Measurements from ENCODE around the gene CTXND1. TPM values are rescaled to one million over a fixed set of nuclear protein-coding genes. Genes with fewer than 3 reads are reported as not detected.

The CTXND1 gene
- total RNA-seq, 2 donors from 2014 or later = 0.04 TPM; not detected in 1

DNA sequence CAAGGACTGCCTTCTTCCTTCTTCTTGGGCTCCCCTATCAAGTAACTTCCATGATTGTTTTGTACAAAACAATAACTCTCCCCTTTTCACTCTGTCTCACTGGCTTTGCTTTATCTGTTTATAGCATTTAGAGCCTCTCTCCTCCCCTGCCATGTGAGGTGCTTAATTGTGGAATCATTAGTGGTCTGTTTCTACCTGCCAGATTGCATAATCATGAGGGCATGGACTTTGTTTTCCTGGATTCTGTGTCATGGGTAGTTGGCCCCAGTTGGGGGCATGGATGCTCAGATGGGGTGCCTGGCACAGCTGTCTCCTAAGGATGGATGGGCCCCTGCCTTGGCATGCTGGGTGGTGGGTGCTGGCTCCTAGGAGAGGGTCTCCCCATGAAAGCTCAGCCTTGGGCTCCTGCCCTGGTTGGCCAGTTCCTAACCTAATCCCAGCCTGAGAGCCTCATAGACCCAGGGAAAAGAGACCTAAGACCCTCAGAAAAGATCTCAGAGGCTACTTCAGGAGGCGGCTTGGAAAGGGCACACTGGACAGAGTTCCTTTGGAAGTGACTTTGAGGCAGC lies 8.0 kb upstream of the CTXND1 start:
- H3K4me3 Mint-ChIP-seq = no peak overlapping the region
- H3K9ac ChIP-seq (ENCODE audit: extremely low read depth, low read length, poor library complexity, severe bottlenecking) = no peak overlapping the region
- H3K4me1 ChIP-seq (ENCODE audit: control insufficient read depth, insufficient read depth, low read length) = no peaks in the 10 kb centered on the region
- no peaks in the 10 kb centered on the region for H3K9me3 Mint-ChIP-seq
- peak; percentile 31 for DNase-seq
- no peak overlapping the region for H3K27ac ChIP-seq (ENCODE audit: low read depth, low read length)
- no peak overlapping the region for H3K27ac Mint-ChIP-seq
- H3K36me3 ChIP-seq (ENCODE audit: control insufficient read depth, insufficient read depth, low read length) = no peaks in the 10 kb centered on the region
- no peak overlapping the region for H3K4me3 ChIP-seq (ENCODE audit: low read length)
- H3K9me3 ChIP-seq (ENCODE audit: control insufficient read depth, low read length) = no peaks in the 10 kb centered on the region
- TF ChIP-seq CTCF (conservative IDR thresholded peaks at IDR 0.05) = no peak
- no peaks in the 10 kb centered on the region for H3K4me1 Mint-ChIP-seq
- no peaks in the 10 kb centered on the region for H3K36me3 Mint-ChIP-seq (ENCODE audit: low read depth)
- H3K27me3 ChIP-seq (ENCODE audit: control insufficient read depth, insufficient read depth, low read length, poor library complexity, severe bottlenecking) = peaks cover 86% of the 10 kb centered on the region
- H3K27me3 Mint-ChIP-seq (ENCODE audit: insufficient read depth) = peaks cover 47% of the 10 kb centered on the region
- 83 to 90% methylated on average over 1 of the region's 1 CpG for WGBS, 2 experiments (ENCODE audit: insufficient coverage in 1 of 2, insufficient read length in 1 of 2)

GRCh38 chr15:80251428-80252120 lies 439 bp downstream of the CTXND1 start:
- Histone ChIP-seq H3K27ac (ENCODE audit: low read depth, low read length) (no peak overlapping the region), H3K9ac (ENCODE audit: extremely low read depth, low read length, poor library complexity, severe bottlenecking) (no peak overlapping the region), H3K36me3 (ENCODE audit: control insufficient read depth, insufficient read depth, low read length) (no peaks in the 10 kb centered on the region), H3K27me3 (ENCODE audit: control insufficient read depth, insufficient read depth, low read length, poor library complexity, severe bottlenecking) (peaks cover 72% of the 10 kb centered on the region), H3K4me1 (ENCODE audit: control insufficient read depth, insufficient read depth, low read length) (peaks cover 5% of the 10 kb centered on the region), H3K9me3 (ENCODE audit: control insufficient read depth, low read length) (no peaks in the 10 kb centered on the region), H3K4me3 (ENCODE audit: low read length) (peak overlapping the region; percentile 79)
- no peak for TF ChIP-seq CTCF (conservative IDR thresholded peaks at IDR 0.05)
- H3K27ac Mint-ChIP-seq = no peak overlapping the region
- H3K36me3 Mint-ChIP-seq (ENCODE audit: low read depth) = no peaks in the 10 kb centered on the region
- no peaks in the 10 kb centered on the region for H3K9me3 Mint-ChIP-seq
- DNase-seq = peak; percentile 74
- H3K4me3 Mint-ChIP-seq = peak overlapping the region; percentile 46
- H3K4me1 Mint-ChIP-seq = peaks cover 16% of the 10 kb centered on the region
- peaks cover 64% of the 10 kb centered on the region for H3K27me3 Mint-ChIP-seq (ENCODE audit: insufficient read depth)
- 2 to 10% methylated on average over 4 to 79 of the region's 79 CpGs for WGBS, 2 experiments (ENCODE audit: insufficient coverage in 1 of 2, insufficient read length in 1 of 2)

- no peaks in the 10 kb centered on the region for H3K9me3 Mint-ChIP-seq
- H3K4me3 Mint-ChIP-seq = peak overlapping the region; percentile 46
- no peak overlapping the region for H3K27ac Mint-ChIP-seq
- peaks cover 59% of the 10 kb centered on the region for H3K27me3 Mint-ChIP-seq (ENCODE audit: insufficient read depth)
- no peak for TF ChIP-seq CTCF (conservative IDR thresholded peaks at IDR 0.05)
- no peaks in the 10 kb centered on the region for H3K9me3 ChIP-seq (ENCODE audit: control insufficient read depth, low read length)
- peaks cover 5% of the 10 kb centered on the region for H3K4me1 ChIP-seq (ENCODE audit: control insufficient read depth, insufficient read depth, low read length)
- DNase-seq = no peak
- H3K27ac ChIP-seq (ENCODE audit: low read depth, low read length) = no peak overlapping the region
- no peaks in the 10 kb centered on the region for H3K36me3 Mint-ChIP-seq (ENCODE audit: low read depth)
- H3K4me1 Mint-ChIP-seq = peaks cover 17% of the 10 kb centered on the region
- 56 to 72% methylated on average over 18 to 19 of the region's 20 CpGs for WGBS, 2 experiments (ENCODE audit: insufficient coverage in 1 of 2, insufficient read length in 1 of 2)
- H3K36me3 ChIP-seq (ENCODE audit: control insufficient read depth, insufficient read depth, low read length) = no peaks in the 10 kb centered on the region
- H3K9ac ChIP-seq (ENCODE audit: extremely low read depth, low read length, poor library complexity, severe bottlenecking) = no peak overlapping the region
- peaks cover 64% of the 10 kb centered on the region for H3K27me3 ChIP-seq (ENCODE audit: control insufficient read depth, insufficient read depth, low read length, poor library complexity, severe bottlenecking)
- H3K4me3 ChIP-seq (ENCODE audit: low read length) = peak overlapping the region; percentile 79
These were observed 1.2 kb downstream of the CTXND1 start for GRCh38 chr15:80250614-80251427.

All from endodermal cell (in vitro differentiated cells).